Measurements from ENCODE around the gene HS2ST1.
"Not testable (repeated sequence)": the region's sequence is repeated elsewhere in the genome, so short reads cannot be mapped to it uniquely, and the experiment has no call there.

The HS2ST1 gene

DNA sequence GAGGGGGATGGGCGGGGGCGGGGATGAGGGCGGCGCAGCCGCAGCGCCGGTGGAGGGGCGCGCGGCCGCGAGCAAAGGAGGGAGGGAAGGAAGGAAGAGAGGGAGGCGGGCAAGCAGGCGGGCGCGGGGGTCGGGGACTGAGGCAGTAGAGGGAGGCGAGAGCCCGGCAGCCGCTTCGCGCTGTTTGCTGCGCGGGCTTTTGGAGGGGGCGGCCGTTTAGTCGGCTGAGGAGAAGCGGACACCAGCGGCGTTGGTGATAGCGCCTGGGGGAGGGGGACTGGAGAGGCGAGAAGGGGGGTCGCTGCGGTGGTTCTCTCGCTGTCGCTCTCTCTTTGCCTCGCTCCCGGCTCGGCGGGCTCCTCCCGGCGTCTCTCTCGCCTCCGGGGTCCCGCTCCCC is at the start of gene HS2ST1:
Gene HS2ST1 (plus strand): TSS at position 35 of the 397 bp plus-strand sequence.
- no peak for DNase-seq

DNA sequence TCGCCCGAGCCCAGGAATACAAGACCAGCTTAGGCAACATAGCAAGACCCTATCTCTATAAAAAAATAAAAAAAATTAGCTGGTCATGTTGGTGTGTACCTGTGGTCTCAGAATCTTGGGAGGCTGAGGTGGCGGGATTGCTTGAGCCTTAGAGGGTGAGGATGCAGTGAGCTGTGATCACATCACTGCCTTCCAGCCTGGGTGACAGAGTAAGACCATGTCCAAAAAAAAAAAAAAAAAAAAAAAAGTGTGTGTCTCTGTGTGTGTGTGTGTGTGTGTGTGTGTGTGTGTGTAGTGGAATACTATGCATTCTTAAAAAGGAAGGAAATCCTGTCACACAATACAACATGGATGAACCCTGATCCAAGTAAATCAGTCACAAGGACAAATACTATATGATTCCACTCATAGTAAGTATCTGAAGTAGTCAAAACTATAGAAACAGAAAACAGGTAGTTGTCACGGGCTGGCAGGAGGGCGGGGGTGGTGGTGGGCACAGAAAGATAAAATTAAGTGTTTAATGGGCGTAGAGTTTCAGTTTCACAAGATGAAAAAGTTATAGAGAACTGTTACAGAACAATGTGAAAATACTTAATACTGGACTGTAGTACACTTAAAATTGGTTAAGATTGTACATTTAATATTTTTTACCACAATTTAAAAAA is 48.3 kb upstream of the HS2ST1 start:
- DNase-seq = no peak

DNA sequence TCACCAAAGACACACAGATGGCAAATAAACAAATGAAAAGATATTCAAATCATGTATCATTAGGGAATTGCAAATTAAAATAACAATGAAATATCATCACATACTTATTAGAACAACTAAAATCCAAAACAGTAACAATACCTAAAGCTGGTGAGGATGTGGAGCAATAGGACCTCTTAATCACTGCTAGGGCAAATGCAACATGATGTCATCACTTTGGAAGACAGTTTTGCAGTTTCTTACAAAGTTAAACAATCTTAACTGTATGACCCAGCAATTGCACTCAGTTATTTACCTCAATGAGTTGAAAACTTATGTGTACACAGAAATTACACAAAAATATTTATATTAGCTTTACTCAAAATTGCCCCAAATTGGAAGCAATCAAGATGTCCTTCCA is 47.8 kb upstream of the HS2ST1 start:
- no peak for DNase-seq

DNA sequence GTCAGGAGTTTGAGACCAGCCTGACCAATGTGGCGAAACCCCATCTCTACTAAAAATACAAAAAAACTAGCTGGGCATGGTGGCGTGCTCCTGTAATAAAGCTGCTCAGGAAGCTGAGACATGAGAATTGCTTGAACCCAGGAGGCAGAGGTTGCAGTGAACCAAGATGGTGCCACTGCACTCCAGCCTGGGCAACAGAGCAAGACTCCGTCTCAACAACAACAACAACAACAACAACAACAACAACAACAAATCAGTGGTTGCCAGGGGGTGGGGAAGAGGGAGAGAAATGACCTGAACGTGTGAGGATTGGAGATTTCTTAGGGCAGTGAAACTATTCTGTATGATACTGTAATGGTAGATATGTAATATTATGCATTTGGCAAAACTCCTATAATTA is 47.2 kb upstream of the HS2ST1 start:
- DNase-seq = not testable (repeated sequence)

DNA sequence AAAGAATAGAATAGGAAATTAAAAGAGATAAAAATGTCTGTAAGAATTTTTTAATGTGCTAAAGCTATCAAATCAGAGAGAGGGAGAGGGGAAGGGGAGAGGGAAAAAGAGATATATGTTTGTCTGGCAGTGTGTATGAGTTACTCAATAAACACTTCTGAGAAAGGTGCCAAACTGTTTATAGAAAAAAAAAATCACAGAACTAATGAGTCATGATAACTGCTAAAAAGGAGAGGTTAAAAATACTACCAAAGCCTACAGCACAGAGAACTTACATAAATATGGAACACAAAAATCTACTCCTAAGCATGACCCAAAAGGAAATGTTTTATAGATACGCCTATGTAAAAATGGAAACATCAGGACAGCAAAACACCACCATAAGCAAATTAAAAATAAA is 46.0 kb upstream of the HS2ST1 start:
- no peak for DNase-seq

DNA sequence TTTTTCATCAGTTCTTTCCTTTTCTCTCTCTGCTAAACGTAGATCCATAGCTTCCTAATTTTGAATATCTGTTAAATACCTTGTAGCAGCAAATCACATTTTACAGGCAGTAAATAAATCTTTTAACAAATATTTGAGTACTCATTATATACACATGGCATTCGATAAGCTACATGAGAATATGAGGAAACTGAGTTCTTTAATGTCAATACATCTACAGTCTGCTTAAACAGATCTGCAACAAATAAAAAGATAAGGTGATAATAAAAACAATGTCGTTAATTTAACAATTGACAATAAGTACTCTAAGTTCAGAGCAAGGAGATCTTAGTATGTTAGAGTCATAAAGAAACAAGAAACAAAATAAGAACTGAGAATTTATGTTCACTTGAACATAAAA is 43.4 kb upstream of the HS2ST1 start:
- DNase-seq = no peak

DNA sequence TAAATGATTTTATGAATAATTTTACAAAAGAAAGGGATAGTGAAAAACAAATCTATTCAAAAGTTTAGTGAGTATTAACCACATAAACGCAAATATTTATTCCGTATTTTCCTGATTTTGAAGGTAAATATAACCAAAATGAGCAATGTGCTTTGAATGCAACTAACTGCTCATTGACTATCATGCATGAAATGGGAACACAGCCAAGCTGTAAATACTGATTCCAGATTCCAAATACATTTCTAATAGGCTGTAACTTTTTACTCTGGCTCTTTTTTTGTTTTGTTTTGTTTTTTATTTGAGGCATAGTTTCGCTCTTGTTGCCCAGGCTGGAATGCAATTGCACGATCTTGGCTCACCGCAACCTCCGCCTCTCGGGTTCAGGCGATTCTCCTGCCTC is 42.3 kb upstream of the HS2ST1 start:
- DNase-seq = no peak

DNA sequence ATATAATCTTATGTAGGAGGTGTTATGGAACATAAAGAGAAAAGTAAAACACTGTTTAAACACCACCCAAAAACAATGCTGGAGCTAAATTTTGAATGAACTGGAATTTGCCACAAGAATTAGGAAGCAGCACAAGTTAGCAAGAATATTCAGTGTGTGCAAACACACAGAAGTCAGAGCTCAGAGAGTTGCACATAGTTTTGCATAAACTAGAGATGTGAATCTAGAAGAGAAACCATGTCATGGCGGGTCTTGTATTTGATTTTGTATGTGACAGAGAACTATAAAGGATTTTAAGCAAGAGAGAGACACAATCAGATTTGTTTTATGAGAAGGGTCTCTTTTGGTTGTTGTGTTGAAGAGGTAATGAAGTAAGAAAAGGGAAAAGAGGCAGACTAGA is 38.7 kb upstream of the HS2ST1 start:
- no peak for DNase-seq

DNA sequence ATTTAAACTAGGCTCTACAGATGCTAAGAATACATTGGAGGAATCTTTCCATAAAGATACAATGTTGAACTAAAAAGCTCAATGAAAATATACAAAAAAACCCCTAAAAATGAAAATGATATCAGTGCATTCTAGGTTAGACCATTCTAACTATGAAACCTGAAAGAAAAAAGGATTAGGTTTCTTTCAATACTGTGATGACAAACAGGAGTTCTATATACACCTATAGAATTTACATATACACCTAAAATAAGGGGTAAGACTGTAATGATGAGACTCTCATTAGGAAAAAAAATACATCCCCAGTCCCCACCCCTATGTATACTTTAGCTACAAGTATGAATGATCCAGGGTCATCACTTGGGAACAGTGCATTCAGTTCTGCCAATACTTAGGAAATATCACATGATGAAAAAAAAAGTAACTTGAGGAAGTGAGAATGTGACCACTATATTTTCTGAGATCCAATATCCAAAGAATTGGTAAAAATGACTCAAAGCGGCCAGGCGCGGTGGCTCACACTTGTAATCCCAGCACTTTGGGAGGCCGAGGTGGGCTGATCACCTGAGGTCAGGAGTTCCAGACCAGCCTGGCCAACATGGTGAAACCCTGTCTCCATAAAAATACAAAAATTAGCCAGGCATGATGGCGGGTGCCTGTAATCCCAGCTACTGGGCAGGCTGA is 26.8 kb upstream of the HS2ST1 start:
- no peak for DNase-seq

DNA sequence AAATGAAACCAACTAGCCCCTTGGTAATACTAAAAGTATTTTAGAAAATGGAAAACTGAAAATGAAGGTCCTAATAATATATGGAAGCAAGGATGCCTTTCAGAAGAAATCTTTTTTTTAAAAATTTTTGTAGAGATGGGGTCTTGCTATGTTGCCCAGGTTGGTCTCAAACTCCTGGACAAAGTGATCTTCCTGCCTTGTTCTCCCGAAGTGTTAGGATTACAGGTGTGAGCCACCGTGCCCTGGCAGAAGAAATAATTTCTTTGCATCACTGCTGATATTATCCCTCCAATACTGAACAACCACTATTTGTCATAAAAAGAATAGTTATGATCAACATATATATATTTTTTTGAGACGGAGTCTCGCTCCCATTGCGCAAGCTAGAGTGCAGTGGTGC is 26.1 kb upstream of the HS2ST1 start:
- no peak for DNase-seq

DNA sequence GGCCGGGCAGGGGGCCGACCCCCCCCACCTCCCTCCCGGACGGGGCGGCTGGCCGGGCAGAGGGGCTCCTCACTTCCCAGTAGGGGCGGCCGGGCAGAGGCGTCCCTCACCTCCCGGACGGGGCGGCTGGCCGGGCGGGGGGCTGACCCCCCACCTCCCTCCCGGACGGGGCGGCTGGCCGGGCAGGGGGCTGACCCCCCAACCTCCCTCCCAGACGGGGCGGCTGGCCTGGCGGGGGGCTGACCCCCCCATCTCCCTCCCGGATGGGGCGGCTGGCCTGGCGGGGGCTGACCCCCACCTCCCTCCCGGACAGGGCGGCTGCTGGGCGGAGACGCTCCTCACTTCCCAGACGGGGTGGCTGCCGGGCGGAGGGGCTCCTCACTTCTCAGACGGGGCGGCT is 15.0 kb upstream of the HS2ST1 start:
- DNase-seq = not testable (repeated sequence)

DNA sequence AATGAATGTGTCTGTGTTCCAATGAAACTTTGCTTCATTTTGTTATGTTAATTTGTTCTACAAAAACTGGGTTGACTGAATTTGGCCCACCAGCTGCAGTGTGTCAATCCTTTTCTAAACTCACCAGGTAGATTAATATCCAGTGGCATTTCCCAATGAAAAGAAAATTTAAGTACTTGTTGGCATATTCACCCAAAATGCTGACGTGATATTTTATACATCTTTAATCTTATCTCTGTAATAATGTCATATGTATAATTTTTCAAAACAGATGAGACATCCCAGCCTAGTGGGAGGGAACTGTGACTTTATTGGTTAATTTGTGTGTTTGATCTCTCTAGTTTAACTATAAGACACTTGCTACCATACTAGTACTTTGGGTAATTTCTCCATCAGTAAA is 8.6 kb upstream of the HS2ST1 start:
- no peak for DNase-seq

DNA sequence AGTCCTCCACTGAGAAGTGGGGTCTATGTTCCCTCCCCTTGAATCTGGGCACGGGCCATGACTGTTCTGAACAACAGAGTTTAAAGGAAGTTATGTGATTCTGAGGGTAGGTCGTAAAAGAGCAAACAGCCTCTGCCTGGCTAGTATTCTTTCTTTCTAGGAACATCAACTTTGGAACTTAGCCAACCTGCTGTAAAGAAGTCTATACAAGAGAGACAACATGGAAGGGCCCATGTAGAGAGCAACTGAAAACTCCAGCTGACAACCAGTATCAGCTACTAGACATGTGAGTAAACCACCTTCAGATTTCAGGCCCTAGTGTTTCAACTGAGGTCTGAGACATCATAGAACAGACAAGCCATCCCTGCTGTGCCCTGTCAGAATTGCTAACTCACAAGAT is 8.0 kb upstream of the HS2ST1 start:
- DNase-seq = no peak

DNA sequence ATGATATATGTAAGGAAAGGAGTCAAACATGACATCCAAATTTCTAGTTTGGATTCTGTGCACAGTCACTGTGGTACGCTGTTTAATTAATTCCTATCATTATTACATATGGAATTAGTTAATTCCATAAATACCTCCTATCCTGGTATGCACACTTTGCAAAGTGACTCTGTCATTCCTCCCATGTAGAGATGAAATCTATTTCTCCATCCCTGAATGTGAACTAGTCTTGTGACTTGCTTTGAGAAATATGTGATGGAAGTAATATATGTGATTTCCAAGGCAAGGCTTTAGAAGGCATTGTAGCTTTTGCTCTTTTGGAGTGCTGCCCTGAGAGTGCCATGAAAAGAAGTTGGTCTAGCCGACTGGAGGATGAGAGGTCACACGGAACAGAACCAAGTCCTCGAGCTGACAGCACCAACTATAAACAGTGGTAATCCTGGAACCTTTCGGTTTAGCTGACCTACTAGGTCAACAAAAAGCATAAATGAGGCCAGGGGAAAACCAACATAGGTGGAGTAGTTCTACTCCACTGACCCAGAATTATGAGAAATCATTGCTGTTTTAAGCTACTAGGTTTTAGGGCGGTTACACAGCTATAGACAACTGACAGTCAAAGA is 2.0 kb upstream of the HS2ST1 start:
- no peak for DNase-seq

DNA sequence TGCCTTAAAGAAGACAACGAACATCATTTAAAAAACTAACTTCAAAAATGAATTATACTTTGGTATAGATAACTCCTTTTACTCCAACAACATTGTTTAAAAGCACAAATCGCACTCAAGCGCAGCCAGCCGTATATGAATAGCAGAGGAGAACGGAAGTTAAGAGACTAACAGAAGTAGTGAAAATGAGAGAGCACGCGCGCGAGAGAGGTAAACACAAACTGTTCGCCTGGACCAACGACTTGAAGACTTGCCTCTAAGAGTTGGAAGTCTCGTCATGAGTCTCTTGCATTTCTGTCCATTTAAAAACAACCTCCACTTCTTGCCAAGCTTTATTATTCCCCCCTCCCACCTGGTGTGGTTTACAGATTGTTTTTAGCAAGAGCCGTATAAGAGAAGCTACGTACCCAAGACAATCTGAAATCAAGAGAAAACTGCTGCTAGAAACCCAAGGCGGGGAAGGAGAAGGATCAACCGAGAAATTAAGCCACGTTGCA is 988 bp upstream of the HS2ST1 start:
- DNase-seq = no peak

DNA sequence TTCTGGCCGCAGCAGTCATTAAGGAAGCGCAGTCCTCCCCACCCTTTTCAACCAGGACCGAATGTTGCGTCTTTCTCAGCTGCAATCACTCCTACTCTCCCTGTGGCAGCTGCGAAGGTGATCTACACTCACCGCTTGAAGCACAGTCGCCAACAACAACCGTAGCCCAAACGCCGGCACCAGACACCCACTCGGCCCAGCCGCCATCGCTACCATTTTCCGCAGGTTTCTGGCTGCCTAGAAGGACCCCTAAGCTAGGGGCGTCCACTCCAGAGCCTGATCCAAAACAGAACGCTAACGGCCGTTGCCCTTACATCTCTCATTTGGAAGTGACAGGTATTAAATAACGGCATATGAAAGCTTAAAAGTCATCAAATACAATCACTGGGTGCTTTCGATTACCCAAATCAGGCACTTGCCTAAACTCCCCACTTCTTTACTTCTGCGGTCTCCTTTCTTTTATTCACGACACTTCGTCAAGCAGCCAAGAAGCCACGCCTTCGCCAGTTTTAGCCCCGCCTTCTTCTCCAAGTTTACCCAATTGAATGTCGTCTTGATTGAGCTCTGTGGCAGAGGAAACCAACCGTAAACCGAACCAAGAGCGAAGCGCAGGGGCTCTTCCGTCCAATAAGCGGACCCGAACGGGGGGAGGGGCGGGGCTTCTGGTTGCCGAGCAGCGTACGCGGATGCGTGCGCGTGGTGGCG is 387 bp upstream of the HS2ST1 start, which contains the start of gene SELENOF:
Gene SELENOF (minus strand): TSS at position 231 of the 705 bp plus-strand sequence. CDS start 15 bp downstream, at position 216.
- peak; percentile 81 for DNase-seq

DNA sequence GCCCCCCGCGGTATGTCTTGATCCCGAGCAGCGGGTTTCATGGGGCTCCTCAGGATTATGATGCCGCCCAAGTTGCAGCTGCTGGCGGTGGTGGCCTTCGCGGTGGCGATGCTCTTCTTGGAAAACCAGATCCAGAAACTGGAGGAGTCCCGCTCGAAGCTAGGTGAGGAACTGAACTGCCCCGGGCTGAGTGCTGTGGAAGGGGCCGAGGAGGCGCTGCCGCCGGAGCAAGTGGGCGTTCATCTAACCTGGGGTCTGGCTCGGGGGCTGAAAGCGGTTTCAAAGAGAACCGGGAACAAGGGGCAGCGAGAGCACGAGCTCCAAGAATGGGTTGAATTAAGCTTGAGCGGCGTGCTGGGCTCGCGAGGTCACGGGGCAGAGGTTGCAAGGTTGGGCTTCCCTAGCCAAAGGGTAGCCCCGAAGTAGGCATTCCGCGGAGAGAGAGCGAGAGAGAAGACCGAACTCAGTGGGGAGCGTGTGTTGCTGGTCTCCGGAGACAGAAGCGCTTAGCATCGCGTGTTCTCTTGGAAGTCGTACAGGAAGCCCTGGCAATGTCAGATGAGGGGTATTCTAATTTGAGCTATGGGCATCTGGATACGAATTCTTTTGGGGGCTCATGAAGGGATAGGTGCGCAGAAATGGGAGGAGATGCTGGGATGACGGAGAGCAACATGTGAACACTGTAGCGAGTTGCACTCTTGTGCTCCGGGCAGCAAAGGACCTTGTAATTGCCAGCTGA is 732 bp downstream of the HS2ST1 start:
- no peak for DNase-seq

DNA sequence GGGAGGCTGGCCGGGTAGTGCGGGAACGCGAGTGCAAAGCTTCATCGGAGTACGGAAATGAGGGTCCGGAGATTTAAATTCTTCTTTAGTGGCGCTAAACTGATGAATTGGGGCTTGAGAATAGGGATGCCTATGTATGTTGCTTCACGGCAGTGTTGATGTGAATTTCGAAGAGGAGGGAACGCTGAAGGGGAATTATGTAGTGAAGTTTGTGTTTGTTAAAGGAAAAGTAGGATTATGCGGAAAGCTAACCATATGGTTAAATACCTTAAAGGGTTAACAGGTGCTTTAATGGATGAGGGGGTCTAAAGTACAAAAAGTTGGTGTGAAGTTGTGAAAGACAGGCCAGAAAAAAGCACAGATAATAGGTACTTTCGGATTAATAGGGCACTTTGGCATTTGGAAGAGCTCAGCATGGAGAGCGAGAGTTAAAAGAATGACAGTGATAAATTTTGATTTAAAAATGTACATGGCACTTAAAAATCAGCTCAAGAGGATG is 1.4 kb downstream of the HS2ST1 start:
- DNase-seq = no peak

DNA sequence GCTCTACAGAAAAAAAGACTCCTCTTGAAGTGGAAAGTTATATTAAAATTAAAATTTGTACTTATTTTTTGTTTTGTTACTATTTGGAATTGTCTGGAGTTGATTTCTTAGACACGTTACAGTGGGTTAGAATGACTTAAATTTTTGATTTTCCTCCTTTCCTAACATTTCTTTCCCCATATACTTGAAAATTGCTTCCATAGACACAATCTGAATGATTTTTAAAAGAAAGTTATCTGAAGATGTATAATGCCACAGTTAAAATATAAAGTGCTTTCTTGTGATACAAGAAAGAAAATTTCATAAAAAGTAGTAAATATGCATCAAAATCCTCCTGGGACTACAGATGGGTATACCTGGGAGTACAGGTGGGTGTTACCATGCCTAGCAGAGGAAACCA is 2.3 kb downstream of the HS2ST1 start:
- DNase-seq = no peak

DNA sequence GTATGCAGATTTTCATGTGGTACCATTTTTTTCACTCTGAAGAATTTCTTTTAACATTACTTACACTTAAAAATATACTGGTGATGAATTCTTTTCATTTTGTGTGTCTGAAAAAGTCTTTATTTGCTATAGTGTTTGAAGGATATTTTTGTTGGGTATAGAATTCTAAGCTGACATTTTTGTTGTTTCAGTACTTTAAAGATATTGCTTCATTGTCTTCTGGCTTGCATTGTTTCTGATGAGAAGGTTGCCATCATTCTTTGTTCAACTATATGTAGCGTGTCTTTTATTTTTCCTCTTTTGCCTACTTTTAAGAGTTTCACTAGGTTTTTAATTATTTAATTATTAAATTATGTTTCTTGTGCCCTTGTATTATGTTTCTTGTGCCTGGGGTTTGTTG is 8.0 kb downstream of the HS2ST1 start:
- DNase-seq = no peak

DNA sequence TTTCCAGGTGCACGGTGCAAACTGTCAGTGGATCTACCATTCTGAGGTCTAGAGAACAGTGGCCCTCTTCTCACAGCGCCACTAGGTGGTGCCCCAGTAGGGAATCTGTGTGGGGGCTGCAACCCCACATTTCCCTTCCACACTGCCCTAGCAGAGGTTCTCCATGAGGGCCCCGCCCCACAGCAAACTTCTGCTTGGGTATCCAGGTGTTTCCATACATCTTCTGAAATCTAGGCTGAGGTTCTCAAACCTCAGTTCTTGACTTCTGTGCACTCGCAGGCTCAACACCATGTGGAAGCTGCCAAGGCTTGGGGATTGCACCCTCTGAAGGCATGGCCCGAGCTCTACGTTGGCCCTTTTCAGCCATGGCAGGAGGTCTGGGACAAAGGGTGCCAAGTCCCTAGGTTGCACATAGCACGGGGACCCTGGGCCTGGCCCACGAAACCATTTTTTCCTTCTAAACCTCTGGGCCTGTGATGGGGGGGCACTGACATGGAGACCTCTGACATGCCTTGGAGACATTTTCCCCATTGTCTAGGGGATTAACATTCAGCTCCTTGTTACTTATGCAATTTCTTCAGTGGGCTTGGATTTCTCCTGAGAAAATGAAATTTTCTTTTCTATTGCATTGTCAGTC is 10.0 kb downstream of the HS2ST1 start:
- DNase-seq = no peak

DNA sequence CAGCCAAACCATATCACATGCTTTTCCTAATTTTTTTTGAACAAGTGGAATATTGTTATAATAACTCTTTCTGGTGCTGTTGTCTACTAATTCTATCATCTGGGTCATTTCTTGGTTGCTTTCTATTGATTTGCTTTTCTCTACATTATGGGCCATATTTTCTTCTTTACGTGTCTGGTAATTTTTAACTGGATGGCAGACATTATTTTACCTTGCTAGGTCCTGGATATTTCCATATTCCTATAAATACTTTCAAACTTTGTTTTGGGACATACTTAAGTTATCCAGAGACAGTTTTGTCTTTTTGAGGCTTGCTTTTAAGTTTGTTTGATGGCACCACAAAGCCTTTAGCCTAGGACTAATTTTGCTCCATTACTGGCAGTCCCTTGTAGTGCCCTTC is 11.3 kb downstream of the HS2ST1 start:
- DNase-seq = no peak
